GM10266 (cell line): ENCODE data around the gene TSHZ2.

ENCODE experiments used
- DNase-seq: peaks from one replicate; pipeline ENCODE4 v3.0.0; 2012; ENCODE audit errors: extremely low spot score
- TF ChIP-seq, protein P1 (sequence below): IDR thresholded peaks from 2 replicates; pipeline ENCODE4 v1.5.1; 2012; ENCODE audit warnings: mild to moderate bottlenecking, low read depth; ENCODE audit not compliant: control insufficient read depth, insufficient read depth; ENCODE audit errors: missing control alignments

TSHZ2 gene

DNA sequence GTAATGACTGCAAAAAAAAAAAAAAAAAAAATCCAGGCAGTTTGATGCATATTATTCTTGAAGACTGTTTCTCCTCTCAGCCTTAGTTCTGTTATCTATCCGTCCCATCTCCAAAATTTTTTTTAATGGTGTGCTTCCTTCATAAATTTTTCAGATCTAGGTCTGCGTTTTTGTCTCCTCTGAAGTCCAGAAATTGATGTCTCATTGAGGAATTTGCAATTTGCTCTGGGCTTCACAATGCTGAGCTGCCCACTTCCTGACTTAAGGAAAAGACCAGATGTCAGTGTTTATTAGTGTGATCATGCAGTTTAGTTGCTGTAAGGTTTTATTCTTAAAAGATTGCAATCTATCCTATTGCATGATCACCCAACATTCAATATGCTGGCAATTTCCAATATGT lies 323.9 kb downstream of the TSHZ2 start:
- TF ChIP-seq, protein P1, sequence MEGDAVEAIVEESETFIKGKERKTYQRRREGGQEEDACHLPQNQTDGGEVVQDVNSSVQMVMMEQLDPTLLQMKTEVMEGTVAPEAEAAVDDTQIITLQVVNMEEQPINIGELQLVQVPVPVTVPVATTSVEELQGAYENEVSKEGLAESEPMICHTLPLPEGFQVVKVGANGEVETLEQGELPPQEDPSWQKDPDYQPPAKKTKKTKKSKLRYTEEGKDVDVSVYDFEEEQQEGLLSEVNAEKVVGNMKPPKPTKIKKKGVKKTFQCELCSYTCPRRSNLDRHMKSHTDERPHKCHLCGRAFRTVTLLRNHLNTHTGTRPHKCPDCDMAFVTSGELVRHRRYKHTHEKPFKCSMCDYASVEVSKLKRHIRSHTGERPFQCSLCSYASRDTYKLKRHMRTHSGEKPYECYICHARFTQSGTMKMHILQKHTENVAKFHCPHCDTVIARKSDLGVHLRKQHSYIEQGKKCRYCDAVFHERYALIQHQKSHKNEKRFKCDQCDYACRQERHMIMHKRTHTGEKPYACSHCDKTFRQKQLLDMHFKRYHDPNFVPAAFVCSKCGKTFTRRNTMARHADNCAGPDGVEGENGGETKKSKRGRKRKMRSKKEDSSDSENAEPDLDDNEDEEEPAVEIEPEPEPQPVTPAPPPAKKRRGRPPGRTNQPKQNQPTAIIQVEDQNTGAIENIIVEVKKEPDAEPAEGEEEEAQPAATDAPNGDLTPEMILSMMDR: no peak
- DNase-seq: no peak

DNA sequence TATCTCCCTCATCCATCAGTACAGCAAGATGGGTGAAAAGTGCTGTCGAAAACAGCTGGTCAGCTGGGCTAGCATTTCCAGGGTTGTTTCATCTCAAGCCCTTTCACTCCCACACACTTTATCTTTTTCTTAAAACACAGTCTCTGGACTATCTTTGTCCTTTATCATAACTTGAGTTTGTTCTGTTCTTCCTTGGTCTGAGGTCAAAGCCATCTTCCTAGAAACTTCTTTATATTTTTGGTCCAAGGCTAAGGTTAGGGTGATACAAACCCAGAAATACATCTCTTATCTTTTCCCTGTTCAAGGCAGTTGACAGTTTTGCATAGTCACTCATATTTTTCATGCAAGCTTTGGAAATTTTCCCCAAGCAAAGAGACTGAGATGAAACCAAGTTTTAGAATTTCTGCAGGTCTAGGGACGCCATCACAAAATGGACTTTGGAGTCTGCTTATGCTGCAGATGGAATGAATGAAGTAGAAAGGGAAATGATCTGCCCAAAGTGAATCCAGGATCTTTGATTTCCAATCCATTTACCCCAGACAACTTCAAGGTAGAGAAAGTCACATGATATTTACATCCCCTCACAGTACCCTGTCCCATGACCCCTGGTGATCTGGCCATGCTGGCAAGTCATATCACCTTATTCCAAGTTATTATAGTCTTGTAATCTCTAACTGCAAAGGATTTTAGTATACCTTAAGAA lies 324.4 kb downstream of the TSHZ2 start:
- TF ChIP-seq, protein P1: no peak
- DNase-seq: no peak

DNA sequence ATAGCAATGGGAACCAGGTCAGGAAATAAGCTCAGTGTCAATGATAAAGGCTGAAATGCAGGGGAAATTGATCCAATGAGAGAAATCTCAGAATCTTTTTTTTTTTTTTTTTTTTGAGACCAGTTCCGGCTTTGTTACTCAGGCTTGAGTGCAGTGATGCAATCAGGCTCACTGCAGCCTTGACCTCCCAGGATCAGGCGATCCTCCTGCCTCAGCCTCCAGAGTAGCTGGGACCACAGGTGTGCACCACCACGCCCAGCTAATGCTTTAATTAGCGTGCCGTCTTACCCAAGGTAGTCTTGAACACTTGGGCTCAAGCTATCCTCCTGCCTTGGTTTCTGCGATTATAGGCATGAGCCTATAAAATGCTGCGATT lies 325.0 kb downstream of the TSHZ2 start:
- TF ChIP-seq, protein P1: no peak
- no peak for DNase-seq

DNA sequence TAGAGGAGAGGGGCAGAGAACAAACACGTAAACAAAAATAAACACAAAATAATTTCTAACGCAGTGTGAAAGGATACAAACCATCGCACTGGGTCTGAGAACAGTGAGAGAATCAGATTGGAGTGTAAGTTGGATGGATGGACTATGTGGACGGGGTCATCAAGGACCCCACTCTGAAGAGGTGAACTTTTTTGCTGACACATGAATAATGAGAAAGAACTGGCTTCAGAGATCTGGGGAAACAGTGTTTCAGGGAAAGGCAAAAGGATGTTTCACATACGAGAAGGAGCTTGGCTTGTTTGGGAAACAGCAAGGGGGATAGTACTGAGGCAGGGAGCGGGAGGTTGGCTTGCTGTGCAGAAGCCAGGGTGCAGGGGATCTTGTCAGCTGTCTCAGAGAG lies 326.1 kb downstream of the TSHZ2 start:
- no peak for DNase-seq
- TF ChIP-seq, protein P1: no peak

DNA sequence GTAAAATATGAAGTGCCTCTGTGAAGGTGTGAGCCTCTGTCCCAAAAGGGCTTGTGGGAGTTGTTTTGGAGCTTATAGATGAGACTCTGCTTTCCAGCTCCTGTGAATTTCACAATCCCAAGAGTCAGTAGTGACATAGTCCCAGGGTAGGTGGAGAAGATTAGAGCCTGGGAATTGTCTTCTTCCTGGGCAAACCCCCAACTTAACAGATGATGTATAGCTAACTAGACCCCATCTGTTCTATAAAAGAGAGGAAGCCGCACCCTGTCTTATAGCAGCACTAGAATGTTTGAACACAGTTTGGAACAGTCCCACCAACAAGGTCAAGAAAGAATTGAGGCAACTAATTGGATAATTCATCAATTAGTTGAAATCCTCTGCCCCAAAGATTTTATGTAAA lies 326.8 kb downstream of the TSHZ2 start:
- TF ChIP-seq, protein P1: no peak
- DNase-seq: no peak

DNA sequence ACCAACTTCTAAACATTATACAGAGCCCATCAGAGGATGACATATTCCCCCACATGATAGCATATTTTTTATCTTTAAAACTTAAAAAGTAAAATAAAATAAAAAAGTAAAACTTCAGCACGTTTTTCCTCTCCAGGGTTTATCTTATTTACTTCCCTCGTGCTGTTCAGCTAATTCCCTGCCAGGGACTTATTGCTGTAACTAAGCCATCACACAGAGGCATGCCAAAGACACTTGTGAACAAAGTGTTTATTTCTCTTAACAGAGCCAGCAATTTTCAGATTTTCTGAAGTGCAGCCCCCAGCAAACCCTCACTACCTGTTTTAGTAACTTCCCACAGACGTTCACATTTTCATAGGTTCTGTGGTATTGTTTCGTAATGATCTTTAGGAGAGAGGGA lies 327.7 kb downstream of the TSHZ2 start:
- DNase-seq: no peak
- TF ChIP-seq, protein P1: no peak

DNA sequence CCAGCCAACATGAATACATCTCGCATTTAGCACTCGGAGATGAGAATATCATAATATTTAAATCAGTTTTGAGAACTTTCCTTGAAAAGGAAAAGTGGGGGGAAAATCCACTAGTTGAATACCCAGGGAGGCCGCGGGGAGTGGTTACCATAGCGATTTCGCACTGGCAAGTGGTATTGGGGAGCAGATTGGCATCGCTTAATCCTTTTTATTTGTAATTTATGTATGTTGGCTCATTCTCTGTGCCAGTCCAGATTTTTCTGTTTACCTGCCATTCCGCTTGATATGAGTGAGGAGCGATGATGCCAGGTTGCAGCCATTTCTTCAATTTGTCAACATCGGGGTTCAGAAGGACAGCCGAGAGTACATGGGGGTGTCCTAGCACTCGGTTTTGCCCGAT lies 329.7 kb downstream of the TSHZ2 start:
- no peak for DNase-seq
- TF ChIP-seq, protein P1: no peak
